ENCODE measurements around the gene MMP17.
"Not testable (repeated sequence)": the region's sequence is repeated elsewhere in the genome, so short reads cannot be mapped to it uniquely, and the experiment has no call there.

Gene MMP17

DNA sequence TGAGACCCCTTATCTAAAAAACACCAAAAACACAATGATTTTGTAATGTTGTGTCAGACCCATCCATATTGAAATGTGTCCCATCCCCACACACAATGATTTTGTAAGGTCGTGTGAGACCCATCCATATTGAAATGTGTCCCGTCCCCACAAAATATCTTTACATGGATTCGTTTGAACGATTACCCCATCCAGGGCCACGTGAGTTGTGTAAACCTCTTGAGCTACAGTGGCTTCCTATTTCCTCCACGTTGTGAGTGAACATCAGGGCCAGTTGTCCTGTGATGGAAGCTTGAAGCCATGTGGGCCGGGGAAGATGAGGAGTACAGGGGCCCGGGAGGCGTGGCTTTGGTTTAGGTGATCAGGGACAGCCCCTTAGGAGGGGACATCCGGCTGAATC is 39.3 kb downstream of the MMP17 start:
- no peak for FAIRE-seq

DNA sequence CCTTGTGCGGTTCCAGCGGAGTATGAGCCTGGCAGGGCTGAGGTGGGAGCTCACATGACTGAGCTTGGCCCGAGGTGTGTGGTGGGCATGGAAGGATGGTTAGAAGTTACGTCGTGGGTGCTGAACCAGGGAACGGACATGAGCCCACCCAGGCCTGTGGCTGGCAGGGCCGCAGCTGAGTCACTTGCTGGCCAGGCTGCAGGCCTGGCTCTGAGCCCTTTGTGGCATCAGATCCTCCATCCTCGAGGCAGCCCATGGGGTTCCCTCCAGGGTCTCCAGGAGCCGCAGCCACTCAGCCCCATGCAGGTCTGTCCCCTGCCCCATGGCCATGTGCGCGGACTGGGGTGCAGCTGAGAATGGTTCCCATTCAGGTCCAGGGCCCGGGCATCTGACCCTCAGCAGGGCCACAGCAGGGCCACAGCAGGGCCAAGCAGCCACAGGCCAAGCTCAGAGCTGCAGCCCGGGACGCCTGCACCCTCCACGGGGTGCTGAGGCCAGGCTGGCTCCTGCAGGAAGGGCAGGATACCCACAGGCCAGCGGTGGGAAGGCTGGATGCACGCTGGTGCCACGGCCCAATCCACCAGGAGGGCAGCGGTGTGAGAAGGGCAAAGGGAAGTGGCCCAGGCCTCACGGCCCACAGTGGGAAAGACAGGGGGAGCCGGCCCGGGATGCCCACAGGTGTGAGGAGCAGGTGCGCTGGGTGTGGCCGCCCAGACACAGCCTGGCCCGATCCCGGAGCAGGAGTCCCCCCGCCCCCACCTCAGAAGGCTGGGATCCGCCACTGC is 39.9 kb downstream of the MMP17 start:
- FAIRE-seq, result no peak

- no peak for FAIRE-seq
Observed at GRCh38 chr12:131869871-131870418, 41.8 kb downstream of the MMP17 start.

GRCh38 chr12:131871677-131872076 is 43.5 kb downstream of the MMP17 start:
- no peak for FAIRE-seq

GRCh38 chr12:131872154-131873051 is 44.2 kb downstream of the MMP17 start:
- no peak for FAIRE-seq

- FAIRE-seq, result no peak
Observed at GRCh38 chr12:131873293-131873692, 45.1 kb downstream of the MMP17 start.

DNA sequence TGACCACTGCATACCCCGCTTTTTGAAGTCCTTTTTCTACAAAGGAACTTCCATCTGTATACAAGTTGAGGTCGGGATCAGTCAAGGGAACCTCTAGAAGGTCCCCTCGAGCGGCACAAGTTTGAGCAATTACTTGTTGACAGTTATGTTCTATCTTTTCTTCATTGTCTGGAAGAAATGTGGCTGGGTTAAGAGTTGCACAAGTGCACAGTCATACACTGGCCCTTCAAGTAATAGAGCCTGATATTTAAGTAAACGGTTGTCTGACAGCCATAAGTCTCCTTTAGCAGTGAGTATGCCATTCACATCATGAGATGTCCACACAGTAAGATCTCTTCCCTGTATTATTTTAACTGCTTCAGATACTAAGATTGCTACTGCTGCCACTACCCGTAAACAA is 46.8 kb downstream of the MMP17 start:
- FAIRE-seq, result not testable (repeated sequence)

DNA sequence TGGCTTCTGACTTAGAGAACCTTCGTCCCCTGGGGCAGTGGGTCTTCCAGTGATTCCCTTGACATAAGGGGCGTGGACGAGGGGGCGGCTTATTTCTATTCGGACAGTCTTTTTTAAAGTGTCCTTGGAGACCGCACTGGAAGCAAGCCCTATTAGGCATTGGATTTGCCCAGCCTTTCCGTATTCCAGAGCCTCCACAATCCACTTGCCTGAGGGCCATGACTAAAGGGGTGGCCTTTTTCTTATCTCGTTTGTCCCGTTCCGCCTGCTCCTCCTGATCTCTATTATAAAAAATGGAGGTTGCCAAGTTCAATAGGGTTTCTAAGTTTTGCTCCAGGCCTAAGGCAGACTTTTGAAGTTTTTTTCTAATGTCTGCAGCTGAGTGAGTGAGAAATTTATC is 49.0 kb downstream of the MMP17 start:
- FAIRE-seq, result not testable (repeated sequence)

GRCh38 chr12:131878436-131878835 is 50.2 kb downstream of the MMP17 start:
- not testable (repeated sequence) for FAIRE-seq

DNA sequence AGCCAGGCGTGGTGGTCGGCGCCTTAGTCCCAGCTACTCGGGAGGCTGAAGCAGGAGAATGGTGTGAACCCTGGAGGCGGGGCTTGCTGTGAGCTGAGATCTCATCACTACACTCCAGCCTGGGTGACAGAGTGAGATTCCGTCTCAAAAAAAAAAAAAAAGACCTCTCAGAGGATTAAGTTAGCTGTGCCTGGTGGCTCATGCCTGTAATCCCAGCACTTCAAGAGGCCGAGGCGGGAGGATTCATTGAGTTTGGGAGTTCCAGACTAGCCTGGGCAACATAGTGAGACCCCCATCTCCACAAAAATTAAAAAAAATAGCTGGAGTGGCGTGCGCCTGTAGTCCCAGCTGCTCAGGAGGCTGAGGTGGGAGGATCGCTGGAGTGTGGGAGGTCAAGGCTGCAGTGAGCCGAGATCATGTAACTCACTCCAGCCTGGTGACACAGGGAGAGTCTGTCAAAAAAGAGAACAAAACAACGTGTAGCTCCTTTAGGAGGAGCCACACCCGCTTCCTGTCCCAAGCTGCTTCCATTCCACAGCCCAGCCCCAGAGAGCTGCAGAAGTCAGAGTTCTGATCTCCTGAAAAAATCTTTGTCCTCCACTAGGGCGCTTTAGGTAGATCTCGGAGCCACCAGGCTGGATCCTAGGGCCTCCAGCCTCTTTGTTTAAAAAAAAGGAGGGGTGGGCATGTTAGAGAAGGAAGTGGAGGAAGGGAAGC is 54.8 kb downstream of the MMP17 start:
- FAIRE-seq, result no peak

GRCh38 chr12:131883521-131883900 is 55.3 kb downstream of the MMP17 start:
- FAIRE-seq, result no peak

- FAIRE-seq, result not testable (repeated sequence)
Observed at GRCh38 chr12:131885076-131885475, 56.9 kb downstream of the MMP17 start.

- no peak for FAIRE-seq
Observed at GRCh38 chr12:131885543-131886057, 57.4 kb downstream of the MMP17 start.

DNA sequence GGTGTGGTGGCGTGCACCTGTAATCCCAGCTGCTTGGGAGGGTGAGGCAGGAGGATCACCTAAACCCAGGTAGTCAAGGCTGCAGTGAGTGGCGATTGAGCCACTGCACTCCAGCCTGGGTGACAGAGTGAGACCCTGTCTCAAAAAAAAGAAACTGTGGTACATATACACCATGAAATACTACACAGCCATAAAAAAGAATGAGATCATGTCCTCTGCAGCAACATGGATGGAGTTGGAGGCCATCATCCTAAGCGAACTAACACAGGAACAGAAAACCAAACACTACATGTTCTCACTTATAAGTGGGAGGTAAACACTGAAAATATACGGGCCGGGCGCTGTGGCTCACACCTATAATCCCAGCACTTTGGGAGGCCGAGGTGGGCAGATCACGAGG is 63.5 kb downstream of the MMP17 start:
- FAIRE-seq, result not testable (repeated sequence)

GRCh38 chr12:131892711-131893604 is 64.8 kb downstream of the MMP17 start:
- no peak for FAIRE-seq

GRCh38 chr12:131893605-131894312 is 65.6 kb downstream of the MMP17 start:
- no peak for FAIRE-seq

DNA sequence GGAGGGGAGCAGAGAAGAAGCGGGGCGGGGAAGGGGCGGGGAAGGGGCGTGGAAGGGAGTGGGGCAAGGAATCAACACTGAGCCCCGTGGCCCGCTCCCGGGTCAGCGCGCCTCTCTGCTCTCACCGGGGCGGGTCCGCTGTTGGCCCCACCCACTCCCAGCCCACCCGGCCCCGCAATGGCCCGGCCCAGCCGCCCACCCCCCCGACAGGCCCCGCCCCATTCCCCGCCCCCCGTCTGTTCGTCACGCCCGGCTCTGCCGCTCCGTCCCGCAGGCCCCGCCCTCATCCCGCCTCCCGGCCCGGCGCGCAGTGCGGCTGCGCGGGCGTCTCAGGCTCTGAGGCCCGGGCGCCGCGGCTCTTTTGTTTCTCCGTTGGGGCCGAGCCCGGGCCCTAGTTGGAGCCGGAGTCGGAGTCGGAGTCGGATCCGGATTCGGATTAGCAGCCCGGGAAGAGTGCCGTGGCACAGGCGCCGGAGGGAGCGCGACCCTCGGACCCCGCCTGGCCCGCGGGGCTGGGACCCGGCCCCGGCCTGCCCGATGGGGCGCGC is 66.2 kb downstream of the MMP17 start, which contains the start of gene ULK1:
TSS of gene ULK1 (plus strand) at position 310 of the 548 bp plus-strand sequence. CDS start 380 bp downstream, outside the sequence.
- FAIRE-seq, result no peak

DNA sequence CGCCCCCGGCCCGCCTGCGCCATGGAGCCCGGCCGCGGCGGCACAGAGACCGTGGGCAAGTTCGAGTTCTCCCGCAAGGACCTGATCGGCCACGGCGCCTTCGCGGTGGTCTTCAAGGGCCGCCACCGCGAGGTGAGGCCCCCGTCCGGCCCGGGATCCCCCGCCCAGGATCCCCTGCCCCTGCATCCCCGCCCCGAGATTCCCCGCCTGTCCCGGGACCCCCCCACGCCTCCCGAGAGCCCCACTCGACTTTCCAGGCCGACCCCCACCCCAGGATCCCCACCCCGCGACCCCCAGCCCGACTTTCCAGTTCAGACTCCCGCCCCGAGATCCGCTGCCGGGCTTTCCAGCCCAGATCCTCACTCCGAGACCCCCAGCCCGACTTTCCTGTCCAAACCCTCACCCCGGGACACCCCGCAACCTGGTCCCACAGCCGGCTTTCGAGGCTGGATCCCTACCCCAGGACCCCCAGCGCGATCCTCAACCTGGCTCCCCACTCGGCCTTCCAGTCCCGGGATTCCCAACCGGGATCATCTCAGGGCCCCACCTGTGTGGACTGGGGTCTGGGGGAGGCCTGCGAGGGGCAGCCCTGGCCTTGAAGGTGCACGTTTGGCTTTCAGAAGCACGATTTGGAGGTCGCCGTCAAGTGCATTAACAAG is 66.9 kb downstream of the MMP17 start:
- no peak for FAIRE-seq

DNA sequence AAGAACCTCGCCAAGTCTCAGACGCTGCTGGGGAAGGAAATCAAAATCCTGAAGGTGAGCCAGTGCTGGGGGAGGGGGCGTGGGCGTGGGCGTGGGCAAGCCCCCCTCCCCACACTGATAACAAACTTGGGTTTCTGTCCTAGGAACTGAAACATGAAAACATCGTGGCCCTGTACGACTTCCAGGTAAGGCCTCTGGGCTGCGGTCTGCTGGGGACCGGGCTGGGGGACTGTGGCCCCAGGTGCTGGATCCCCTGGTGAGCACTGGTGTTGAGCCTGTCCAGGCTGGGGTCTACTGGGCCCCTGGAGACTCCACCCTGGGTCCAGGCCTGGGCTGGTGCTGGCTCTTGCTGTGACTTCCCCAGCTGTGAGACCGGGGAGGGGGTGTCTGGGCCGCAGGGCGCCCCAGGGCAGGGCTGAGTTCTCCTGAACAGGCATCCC is 67.5 kb downstream of the MMP17 start:
- no peak for FAIRE-seq
